ENCODE data around the gene C19orf38.
"Not testable (repeated sequence)": the region's sequence is repeated elsewhere in the genome, so short reads cannot be mapped to it uniquely, and the experiment has no call there.

C19orf38 gene

GRCh38 chr19:10870955-10871603 lies 22.9 kb downstream of the C19orf38 start, which contains the start of gene CARM1:
TSS of gene CARM1 (plus strand) at chr19:10871553. CDS start at chr19:10871703, 150 bp downstream.
- TF ChIP-seq CTCF (IDR thresholded peaks at IDR 0.05): peak; percentile 56
- Histone ChIP-seq H3K27ac (peak within 1 kb of the TSS; percentile 68 to 96), H3K4me3 (peak within 1 kb of the TSS; percentile 98)
- DNase-seq (ENCODE audit: low spot score): peak; percentile 99

- DNase-seq (ENCODE audit: low spot score): no peak
- peak overlapping the region; percentile 68 to 96 for H3K27ac ChIP-seq
- no peak for TF ChIP-seq CTCF (IDR thresholded peaks at IDR 0.05)
Measured at GRCh38 chr19:10871711-10872545, 23.7 kb downstream of the C19orf38 start.

GRCh38 chr19:10872546-10873107 lies 24.4 kb downstream of the C19orf38 start:
- DNase-seq (ENCODE audit: low spot score): no peak
- TF ChIP-seq CTCF (IDR thresholded peaks at IDR 0.05): no peak
- Histone ChIP-seq H3K4me3 (peak overlapping the region; percentile 98), H3K27ac (peak overlapping the region; percentile 68 to 96)

More at GRCh38 chr19:10871711-10872545, 23.7 kb downstream of the C19orf38 start:
- peak overlapping the region; percentile 98 for H3K4me3 ChIP-seq

- Histone ChIP-seq H3K4me3 (no peak overlapping the region), H3K27ac (no peak overlapping the region)
- no peak for DNase-seq (ENCODE audit: low spot score)
- TF ChIP-seq CTCF (IDR thresholded peaks at IDR 0.05): no peak
Measured at GRCh38 chr19:10874024-10874423, 25.8 kb downstream of the C19orf38 start.

GRCh38 chr19:10876459-10877240 lies 28.4 kb downstream of the C19orf38 start:
- TF ChIP-seq CTCF (IDR thresholded peaks at IDR 0.05): no peak
- no peak for DNase-seq (ENCODE audit: low spot score)
- H3K27ac ChIP-seq: peak overlapping the region in 1 of 2 donors; percentile 69
- H3K4me3 ChIP-seq: no peak overlapping the region

- DNase-seq (ENCODE audit: low spot score); H3K4me3 ChIP-seq: not testable (repeated sequence)
- peak overlapping the region in 1 of 2 donors; percentile 69 for H3K27ac ChIP-seq
Measured at GRCh38 chr19:10877608-10878007, 29.4 kb downstream of the C19orf38 start.

GRCh38 chr19:10878253-10878652 lies 30.0 kb downstream of the C19orf38 start:
- Histone ChIP-seq H3K4me3 (no peak overlapping the region), H3K27ac (no peak overlapping the region)
- no peak for TF ChIP-seq CTCF (IDR thresholded peaks at IDR 0.05)
- DNase-seq (ENCODE audit: low spot score): no peak

All from coronary artery (tissue), 2 donors.